NOMO-1 treated with dmso at 0.1 percent for 144 hours (cell line): ENCODE data around the gene GPR87.

ENCODE experiments used
- DNase-seq: peaks from one replicate; lab custom pipeline; 2025; ENCODE audit not compliant: unreplicated experiment; lab: John Stamatoyannopoulos, UW

GPR87 gene

GRCh38 chr3:151316267-151316991 is at the start of gene GPR87:
GPR87 (minus strand) TSS chr3:151316820; CDS start chr3:151300100, 16,720 bp downstream.
- no peak for DNase-seq

GRCh38 chr3:151362751-151363174 is 46.1 kb upstream of the GPR87 start:
- peak; percentile 30 for DNase-seq

- no peak for DNase-seq
Measured at GRCh38 chr3:151357463-151357850, 40.8 kb upstream of the GPR87 start.

GRCh38 chr3:151356794-151357462 is 40.3 kb upstream of the GPR87 start:
- DNase-seq: no peak

GRCh38 chr3:151351648-151352047 is 35.0 kb upstream of the GPR87 start:
- no peak for DNase-seq

- DNase-seq: peak; percentile 18
Measured at GRCh38 chr3:151351219-151351618, 34.6 kb upstream of the GPR87 start.

- DNase-seq: no peak
Measured at GRCh38 chr3:151350656-151351055, 34.0 kb upstream of the GPR87 start.

GRCh38 chr3:151347432-151347831 is 30.8 kb upstream of the GPR87 start:
- DNase-seq: peak; percentile 99

GRCh38 chr3:151346292-151346691 is 29.7 kb upstream of the GPR87 start:
- peak; percentile 91 for DNase-seq

- no peak for DNase-seq
Measured at GRCh38 chr3:151345859-151346258, 29.2 kb upstream of the GPR87 start.

- no peak for DNase-seq
Measured at GRCh38 chr3:151331696-151332095, 15.1 kb upstream of the GPR87 start.

GRCh38 chr3:151330899-151331298 is 14.3 kb upstream of the GPR87 start:
- DNase-seq: no peak

GRCh38 chr3:151330379-151330778 is 13.8 kb upstream of the GPR87 start:
- peak; percentile 55 for DNase-seq

GRCh38 chr3:151329363-151329762 is 12.7 kb upstream of the GPR87 start, which contains the start of gene P2RY13:
P2RY13 (minus strand) TSS chr3:151329549; CDS start chr3:151329528, 21 bp downstream.
- peak; percentile 35 for DNase-seq

- DNase-seq: peak; percentile 69
Measured at GRCh38 chr3:151328298-151328995, 11.8 kb upstream of the GPR87 start.

GRCh38 chr3:151327571-151328198 is 11.1 kb upstream of the GPR87 start:
- peak; percentile 11 for DNase-seq

GRCh38 chr3:151322511-151322910 is 5.9 kb upstream of the GPR87 start:
- DNase-seq: peak; percentile 7

GRCh38 chr3:151321526-151321925 is 4.9 kb upstream of the GPR87 start:
- DNase-seq: peak; percentile 18

GRCh38 chr3:151320131-151320530 is 3.5 kb upstream of the GPR87 start:
- DNase-seq: no peak

- no peak for DNase-seq
Measured at GRCh38 chr3:151319628-151320027, 3.0 kb upstream of the GPR87 start.

GRCh38 chr3:151318991-151319390 is 2.4 kb upstream of the GPR87 start:
- peak; percentile 41 for DNase-seq
